ENCODE results near the gene DEFB126. TPM values are rescaled to one million over a fixed set of nuclear protein-coding genes. Genes with fewer than 3 reads are reported as not detected.
"Not testable (repeated sequence)": the region's sequence is repeated elsewhere in the genome, so short reads cannot be mapped to it uniquely, and the experiment has no call there.

Gene DEFB126
- total RNA-seq: not detected in 2 replicates
- long read RNA-seq: 0 reads

GRCh38 chr20:142290-142689, at the start of gene DEFB126:
Gene DEFB126, plus strand, starts transcription at chr20:142590. Its CDS starts 39 bp downstream, at chr20:142629.
- H3K27ac Mint-ChIP-seq: no peak within 1 kb of the TSS
- H3K9me3 Mint-ChIP-seq (ENCODE audit: low read depth): peaks cover 11% of the 10 kb centered on the region
- no peaks in the 10 kb centered on the region for H3K36me3 Mint-ChIP-seq (ENCODE audit: insufficient read depth)
- peaks cover 30% of the 10 kb centered on the region for H3K27me3 Mint-ChIP-seq
- no peak for DNase-seq (ENCODE audit: low spot score, unreplicated experiment)
- no peaks in the 10 kb centered on the region for H3K4me1 Mint-ChIP-seq (ENCODE audit: low read depth)
- H3K4me3 Mint-ChIP-seq (ENCODE audit: low read depth): no peak within 1 kb of the TSS
- no peak for TF ChIP-seq CTCF (IDR thresholded peaks at IDR 0.05; ENCODE audit: unreplicated experiment)

- H3K9me3 Mint-ChIP-seq (ENCODE audit: low read depth): peaks cover 20% of the 10 kb centered on the region
- H3K27me3 Mint-ChIP-seq: peaks cover 15% of the 10 kb centered on the region
- no peak overlapping the region for H3K4me3 Mint-ChIP-seq (ENCODE audit: low read depth)
- no peak for DNase-seq (ENCODE audit: low spot score, unreplicated experiment)
- no peaks in the 10 kb centered on the region for H3K4me1 Mint-ChIP-seq (ENCODE audit: low read depth)
- H3K36me3 Mint-ChIP-seq (ENCODE audit: insufficient read depth): no peaks in the 10 kb centered on the region
- no peak for TF ChIP-seq CTCF (IDR thresholded peaks at IDR 0.05; ENCODE audit: unreplicated experiment)
- no peak overlapping the region for H3K27ac Mint-ChIP-seq
These were observed 48.7 kb upstream of the DEFB126 start for GRCh38 chr20:93641-94040.

- H3K27ac Mint-ChIP-seq: no peak overlapping the region
- H3K4me3 Mint-ChIP-seq (ENCODE audit: low read depth): no peak overlapping the region
- no peak for TF ChIP-seq CTCF (IDR thresholded peaks at IDR 0.05; ENCODE audit: unreplicated experiment)
- no peak for DNase-seq (ENCODE audit: low spot score, unreplicated experiment)
- peaks cover 17% of the 10 kb centered on the region for H3K27me3 Mint-ChIP-seq
- H3K9me3 Mint-ChIP-seq (ENCODE audit: low read depth): peaks cover 20% of the 10 kb centered on the region
- H3K4me1 Mint-ChIP-seq (ENCODE audit: low read depth): no peaks in the 10 kb centered on the region
- H3K36me3 Mint-ChIP-seq (ENCODE audit: insufficient read depth): no peaks in the 10 kb centered on the region
These were observed 47.2 kb upstream of the DEFB126 start for GRCh38 chr20:95215-95614.

GRCh38 chr20:97691-98090, 44.7 kb upstream of the DEFB126 start:
- not testable (repeated sequence) for H3K4me3 Mint-ChIP-seq (ENCODE audit: low read depth); H3K27ac Mint-ChIP-seq; DNase-seq (ENCODE audit: low spot score, unreplicated experiment); H3K36me3 Mint-ChIP-seq (ENCODE audit: insufficient read depth); H3K27me3 Mint-ChIP-seq; H3K4me1 Mint-ChIP-seq (ENCODE audit: low read depth)
- H3K9me3 Mint-ChIP-seq (ENCODE audit: low read depth): peaks cover 20% of the 10 kb centered on the region

GRCh38 chr20:101975-102374, 40.4 kb upstream of the DEFB126 start:
- Mint-ChIP-seq H3K27ac (no peak overlapping the region), H3K4me1 (ENCODE audit: low read depth) (no peaks in the 10 kb centered on the region), H3K27me3 (peaks cover 8% of the 10 kb centered on the region), H3K36me3 (ENCODE audit: insufficient read depth) (no peaks in the 10 kb centered on the region), H3K4me3 (ENCODE audit: low read depth) (no peak overlapping the region), H3K9me3 (ENCODE audit: low read depth) (peaks cover 5% of the 10 kb centered on the region)
- no peak for TF ChIP-seq CTCF (IDR thresholded peaks at IDR 0.05; ENCODE audit: unreplicated experiment)
- DNase-seq (ENCODE audit: low spot score, unreplicated experiment): no peak

GRCh38 chr20:103456-103855, 38.9 kb upstream of the DEFB126 start:
- H3K36me3 Mint-ChIP-seq (ENCODE audit: insufficient read depth): no peaks in the 10 kb centered on the region
- no peaks in the 10 kb centered on the region for H3K9me3 Mint-ChIP-seq (ENCODE audit: low read depth)
- no peak for DNase-seq (ENCODE audit: low spot score, unreplicated experiment)
- peaks cover 8% of the 10 kb centered on the region for H3K27me3 Mint-ChIP-seq
- no peak overlapping the region for H3K4me3 Mint-ChIP-seq (ENCODE audit: low read depth)
- H3K27ac Mint-ChIP-seq: no peak overlapping the region
- no peaks in the 10 kb centered on the region for H3K4me1 Mint-ChIP-seq (ENCODE audit: low read depth)
- TF ChIP-seq CTCF (IDR thresholded peaks at IDR 0.05; ENCODE audit: unreplicated experiment): no peak

Measured in progenitor cell of endocrine pancreas (in vitro differentiated cells).